PFSK-1 (cell line): ENCODE results near the gene SLC6A17.

ENCODE experiments used
- REST ChIP-seq, 2 experiments: IDR thresholded peaks; 2 replicates each; pipeline versions ENCODE4 v1.6.1 to v1.8.0; 2011 to 2012; ENCODE audit warnings: low read depth in 2 of 2, low read length in 2 of 2, control low read depth in 1 of 2, inconsistent platforms in 1 of 2, mild to moderate bottlenecking in 1 of 2, moderate library complexity in 1 of 2; ENCODE audit not compliant: insufficient read depth in 1 of 2
- SIN3A ChIP-seq: IDR thresholded peaks from 2 replicates; pipeline ENCODE4 v1.6.1; 2012; ENCODE audit warnings: mild to moderate bottlenecking, low read length, moderate library complexity, borderline replicate concordance; ENCODE audit not compliant: insufficient read depth

GRCh38 chr1:110248746-110249145 lies 98.5 kb downstream of the SLC6A17 start:
- TF ChIP-seq REST (IDR thresholded peaks at IDR 0.05; ENCODE audit: insufficient read depth in 1 of 2, low read depth in 2 of 2, low read length in 2 of 2) (no peak), SIN3A (no peak)
